Stimulated activated CD8-positive, alpha-beta memory T cell treated with anti-CD3 and anti-CD28 coated beads, Interleukin-4, amount 100 ng/mL, for 24 hours (primary cell): ENCODE results near the gene KL.

Experiments
- DNase-seq: peaks from one replicate; pipeline ENCODE4 v3.0.0-alpha.2; 2020; ENCODE audit warnings: low read depth

Gene KL

DNA sequence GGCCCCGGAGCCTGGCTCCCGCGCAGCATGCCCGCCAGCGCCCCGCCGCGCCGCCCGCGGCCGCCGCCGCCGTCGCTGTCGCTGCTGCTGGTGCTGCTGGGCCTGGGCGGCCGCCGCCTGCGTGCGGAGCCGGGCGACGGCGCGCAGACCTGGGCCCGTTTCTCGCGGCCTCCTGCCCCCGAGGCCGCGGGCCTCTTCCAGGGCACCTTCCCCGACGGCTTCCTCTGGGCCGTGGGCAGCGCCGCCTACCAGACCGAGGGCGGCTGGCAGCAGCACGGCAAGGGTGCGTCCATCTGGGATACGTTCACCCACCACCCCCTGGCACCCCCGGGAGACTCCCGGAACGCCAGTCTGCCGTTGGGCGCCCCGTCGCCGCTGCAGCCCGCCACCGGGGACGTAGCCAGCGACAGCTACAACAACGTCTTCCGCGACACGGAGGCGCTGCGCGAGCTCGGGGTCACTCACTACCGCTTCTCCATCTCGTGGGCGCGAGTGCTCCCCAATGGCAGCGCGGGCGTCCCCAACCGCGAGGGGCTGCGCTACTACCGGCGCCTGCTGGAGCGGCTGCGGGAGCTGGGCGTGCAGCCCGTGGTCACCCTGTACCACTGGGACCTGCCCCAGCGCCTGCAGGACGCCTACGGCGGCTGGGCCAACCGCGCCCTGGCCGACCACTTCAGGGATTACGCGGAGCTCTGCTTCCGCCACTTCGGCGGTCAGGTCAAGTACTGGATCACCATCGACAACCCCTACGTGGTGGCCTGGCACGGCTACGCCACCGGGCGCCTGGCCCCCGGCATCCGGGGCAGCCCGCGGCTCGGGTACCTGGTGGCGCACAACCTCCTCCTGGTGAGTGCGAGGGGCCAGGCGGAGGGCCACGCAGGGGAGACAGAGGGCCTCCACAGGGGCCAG lies at the start of gene KL:
KL (plus strand) TSS at position 10 of the 909 bp plus-strand sequence; CDS start at position 28, 18 bp downstream.
- no peak for DNase-seq

DNA sequence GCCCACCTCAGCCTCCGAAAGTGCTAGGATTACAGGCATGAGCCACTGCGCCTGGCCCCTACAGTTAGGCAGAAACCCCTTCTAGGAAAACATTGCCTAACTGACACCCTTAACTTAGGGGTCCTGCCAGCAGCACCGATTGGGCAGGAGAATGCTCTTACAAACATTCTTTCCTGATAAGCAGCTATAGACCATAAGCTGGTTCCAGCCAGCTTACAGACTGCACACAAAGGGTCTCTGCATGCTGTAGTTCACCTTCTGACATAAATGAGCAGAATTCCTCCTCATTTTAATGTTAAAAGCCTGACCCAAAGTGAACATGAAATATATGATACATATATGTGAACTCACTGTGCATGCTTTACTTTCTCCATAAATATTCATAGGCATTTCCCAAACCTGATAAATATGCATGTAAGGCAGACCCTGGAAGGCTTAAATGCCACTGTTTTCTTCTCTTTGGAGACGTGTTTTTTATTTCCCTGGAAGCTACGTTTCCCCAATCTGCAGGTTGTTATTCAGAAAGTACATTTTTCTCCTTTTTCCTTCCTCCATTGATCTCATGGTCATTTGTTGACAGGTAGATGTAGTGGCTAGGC lies 48.5 kb upstream of the KL start:
- no peak for DNase-seq

- DNase-seq: no peak
Measured at GRCh38 chr13:32968316-32968715, 47.9 kb upstream of the KL start.

GRCh38 chr13:32968793-32969192 lies 47.4 kb upstream of the KL start:
- DNase-seq: no peak

DNA sequence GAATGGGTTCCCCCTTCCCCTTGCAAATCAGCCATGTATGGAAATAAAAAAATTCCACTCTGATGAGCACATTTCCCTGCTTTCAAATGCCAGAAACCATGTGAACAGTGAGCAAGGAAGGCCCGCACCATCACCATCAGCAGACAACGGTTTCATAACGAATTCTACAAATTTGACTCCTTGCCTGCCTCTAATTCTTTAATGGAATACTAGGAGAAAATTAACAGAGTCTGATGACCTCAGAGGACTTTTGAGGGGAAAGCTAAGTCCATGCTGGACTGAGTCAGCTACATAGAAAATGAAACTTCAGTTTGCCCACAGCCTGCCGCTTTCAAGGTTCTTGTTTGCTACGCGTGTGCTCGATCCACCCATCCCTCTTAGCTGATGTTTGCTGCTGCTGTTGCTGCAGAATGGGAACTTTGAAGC lies 46.7 kb upstream of the KL start:
- DNase-seq: no peak

DNA sequence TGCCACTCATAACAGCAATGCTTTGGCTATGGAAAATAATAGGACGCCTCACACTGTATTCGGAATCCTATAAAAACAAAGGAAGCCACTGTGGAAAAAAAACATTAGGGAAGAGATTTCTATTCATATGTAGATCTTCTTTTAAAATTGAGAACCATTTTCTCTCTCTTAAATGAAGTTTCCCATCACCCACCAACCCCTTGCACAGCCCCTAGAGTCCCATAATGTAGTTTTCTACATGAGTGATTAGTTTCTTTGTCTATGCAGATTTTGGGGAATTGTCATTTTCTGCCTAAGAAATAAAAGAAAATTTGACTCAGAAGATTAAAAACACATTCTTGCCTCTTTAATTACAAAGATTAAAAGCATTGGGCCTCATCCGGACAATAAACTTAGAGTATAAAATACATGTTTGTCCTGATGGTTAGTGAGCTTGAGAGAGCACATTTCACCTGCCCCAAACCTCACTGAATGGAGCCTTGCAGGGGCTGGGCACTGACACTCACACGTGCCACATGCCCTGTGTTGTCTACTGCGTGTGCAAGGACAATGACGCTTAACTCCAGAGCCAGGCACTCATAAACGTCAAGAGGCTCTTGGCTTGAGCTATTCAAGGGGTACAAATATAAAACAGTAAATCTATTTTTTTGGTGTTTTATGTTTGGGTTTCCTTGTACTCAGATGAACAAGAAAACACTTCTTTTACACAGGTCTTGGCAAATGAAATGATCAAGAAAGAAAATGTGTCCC lies 40.0 kb upstream of the KL start:
- no peak for DNase-seq

DNA sequence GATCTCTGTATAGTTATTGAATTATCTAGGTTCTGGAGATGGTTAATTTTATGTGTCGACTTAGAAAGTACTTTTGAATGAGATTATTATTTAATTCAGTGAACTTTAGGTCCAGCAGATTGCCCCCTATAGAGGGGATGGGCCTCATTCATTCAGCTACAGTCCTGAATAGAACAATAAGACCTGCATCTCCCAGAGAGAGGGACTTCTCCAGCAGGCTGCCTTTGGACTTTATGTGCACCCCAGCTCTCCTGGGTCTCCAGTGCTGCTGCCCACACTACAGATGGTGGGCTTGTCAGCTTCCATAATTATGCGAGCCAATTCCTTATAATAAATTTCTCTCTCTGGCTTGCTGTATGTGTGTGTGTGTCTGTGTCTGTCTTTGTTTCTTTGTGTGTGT lies 39.3 kb upstream of the KL start:
- no peak for DNase-seq

DNA sequence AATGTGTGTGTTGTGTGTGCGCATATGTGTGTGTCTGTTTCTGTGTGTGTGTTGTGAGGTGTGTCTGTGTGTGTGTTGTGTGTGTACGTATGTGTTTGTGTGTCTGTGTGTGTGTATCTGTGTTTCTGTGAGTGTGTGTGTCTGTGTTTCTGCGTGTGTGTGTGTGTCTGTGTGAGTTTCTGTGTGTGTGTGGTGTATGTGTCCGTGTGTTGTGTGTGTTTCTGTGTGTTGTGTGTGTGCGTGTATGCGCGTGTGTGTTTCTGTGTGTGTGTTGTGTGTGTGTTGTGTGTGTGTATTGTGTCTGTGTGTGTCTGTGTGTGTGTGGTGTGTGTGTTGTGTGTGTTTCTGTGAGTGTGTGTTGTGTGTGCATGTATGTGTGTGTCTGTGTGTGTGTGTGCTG lies 38.9 kb upstream of the KL start:
- no peak for DNase-seq

- no peak for DNase-seq
Measured at GRCh38 chr13:32978278-32978677, 37.9 kb upstream of the KL start.

DNA sequence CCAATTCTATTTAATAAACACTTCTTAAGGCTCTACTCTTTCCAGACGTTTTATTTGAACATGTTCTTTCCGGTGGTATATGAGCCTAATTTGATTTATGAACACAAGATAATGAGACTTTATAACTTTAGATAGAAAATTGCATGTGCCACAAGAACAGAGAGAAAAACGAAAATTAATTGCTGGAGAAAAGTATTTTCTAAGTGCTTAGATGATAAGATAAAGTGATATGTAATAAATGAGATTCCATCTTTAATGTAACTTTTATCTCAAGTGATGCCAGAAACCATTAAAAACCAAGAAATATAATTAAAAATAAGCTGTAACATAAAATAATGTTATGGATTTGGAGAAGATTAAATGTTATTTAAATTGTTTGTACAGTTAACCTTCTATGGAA lies 33.2 kb upstream of the KL start:
- DNase-seq: no peak

GRCh38 chr13:32984857-32985626 lies 31.2 kb upstream of the KL start:
- DNase-seq: no peak

GRCh38 chr13:32986552-32986951 lies 29.7 kb upstream of the KL start:
- DNase-seq: no peak

GRCh38 chr13:32987462-32987861 lies 28.8 kb upstream of the KL start:
- DNase-seq: no peak

DNA sequence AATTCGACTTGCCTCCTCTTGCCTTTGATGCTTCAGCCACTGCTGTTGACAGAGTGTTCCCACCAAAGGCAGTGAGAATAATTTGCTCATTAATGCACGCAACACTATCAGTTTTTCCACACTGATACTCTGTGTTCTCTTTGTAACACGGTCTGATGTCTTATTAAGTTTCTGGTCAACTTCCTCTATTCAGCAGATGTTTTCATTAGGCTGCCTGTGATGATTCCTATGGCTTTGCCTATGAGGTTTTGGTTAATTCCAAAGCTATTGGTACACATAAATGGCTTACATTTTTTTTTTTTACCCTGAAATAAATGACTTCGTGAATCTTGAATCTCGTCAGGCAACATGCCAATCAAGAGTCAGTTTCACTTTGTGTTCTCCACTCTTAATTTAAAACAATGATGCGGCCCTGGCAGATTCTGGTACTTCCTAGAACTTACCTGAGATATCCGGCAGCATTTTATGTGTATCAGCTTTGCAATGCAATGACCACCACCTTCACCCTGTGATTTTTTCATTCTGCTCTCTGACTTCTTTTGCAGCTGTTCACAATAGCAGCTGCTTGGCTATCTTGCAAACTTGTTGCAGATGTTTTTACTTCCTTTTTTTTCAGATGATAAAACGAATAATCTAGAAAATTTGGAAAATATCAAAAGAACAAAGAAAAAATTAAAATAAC lies 27.5 kb upstream of the KL start:
- DNase-seq: no peak

DNA sequence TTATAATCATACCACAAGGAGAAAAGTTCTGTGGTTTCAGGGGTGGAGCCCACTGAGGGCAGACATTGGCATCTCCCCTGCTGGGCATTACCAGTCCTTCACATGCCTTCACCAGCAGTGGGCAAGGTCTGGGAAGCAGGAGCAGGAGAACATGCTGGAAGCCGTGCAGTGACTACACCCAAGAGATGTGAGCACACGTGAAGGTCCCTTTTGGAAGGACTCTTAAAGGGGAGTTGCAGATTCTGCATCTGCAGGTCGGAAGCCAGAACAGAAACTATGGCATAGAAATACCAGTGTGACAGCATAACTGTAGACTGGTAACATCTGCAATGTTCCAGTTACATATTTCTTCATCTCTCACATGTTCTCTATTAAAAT lies 26.9 kb upstream of the KL start:
- DNase-seq: no peak

GRCh38 chr13:32989942-32990341 lies 26.3 kb upstream of the KL start:
- DNase-seq: no peak

DNA sequence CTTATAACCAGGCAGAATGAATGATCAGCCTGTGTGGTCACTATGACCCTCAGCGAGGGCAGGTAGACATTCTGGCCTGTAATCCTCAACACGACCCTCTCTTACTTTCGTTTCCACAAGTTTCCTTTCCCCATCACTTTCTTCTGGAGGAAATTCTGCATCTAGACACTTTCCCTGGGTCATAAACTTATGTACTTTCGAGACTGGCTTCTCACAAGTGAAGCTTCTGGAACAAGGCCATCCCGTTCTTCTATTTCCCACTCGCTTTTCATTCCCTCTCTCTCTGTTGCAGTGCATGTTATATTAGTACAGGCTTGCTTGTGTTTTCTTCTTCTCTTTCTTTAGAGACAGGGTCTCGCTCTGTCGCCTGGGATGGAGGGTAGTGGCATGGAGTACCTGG lies 23.1 kb upstream of the KL start:
- no peak for DNase-seq

DNA sequence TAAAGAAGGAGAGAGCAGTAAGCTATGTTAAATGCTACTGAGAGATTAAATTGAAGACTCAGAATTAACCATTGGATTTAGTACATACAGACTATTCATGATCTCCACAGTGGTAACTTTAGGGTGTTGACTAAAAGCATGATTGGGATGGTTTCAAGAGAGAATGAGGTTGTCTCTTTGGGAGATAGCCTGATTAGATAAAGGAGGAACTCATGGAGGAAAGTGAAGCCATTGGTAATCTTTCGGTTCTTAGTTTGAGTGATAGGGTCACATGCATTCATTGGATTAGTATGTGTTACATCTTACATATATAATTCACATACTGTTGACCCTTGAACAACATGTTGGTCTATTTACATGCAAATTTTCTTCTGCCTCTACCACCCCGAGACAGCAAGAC lies 18.8 kb upstream of the KL start:
- DNase-seq: no peak

DNA sequence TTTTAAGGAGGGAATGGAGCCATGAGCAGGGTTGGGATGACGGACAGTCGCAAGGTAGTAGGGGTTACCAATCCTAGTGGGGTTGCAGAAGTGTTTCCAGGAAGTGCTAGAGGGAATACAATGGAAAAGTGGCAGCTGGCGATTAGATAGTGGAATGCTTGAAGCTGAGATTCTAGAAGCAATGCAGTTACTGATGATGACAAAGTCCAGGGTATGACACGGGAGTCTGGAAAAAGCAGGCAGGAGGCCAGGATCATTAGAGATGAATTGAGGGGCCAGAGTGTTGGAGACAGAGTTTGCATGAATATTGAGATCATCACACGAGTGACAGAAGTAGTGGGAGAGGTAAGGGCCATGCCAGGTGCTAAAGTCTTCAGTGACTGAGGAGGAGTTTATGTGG lies 17.3 kb upstream of the KL start:
- DNase-seq: no peak

DNA sequence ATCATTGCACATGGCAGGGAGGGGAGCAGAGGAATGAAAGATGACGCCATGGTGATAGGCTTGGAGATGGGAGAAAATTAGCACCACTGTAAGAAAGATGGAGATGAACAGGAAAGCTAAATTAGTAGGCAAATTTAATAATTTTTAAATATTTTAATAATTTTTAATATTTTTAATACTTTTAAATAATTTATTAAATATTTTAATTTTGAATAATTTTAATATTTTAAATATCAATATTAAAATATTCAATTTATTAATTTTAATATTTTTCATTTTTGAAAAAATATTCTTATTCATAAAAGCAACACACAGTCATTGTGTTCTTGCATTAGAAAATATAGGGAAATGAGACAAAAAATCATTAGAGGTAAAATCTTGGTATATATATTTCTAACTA lies 15.9 kb upstream of the KL start:
- DNase-seq: no peak

- DNase-seq: no peak
Measured at GRCh38 chr13:33003458-33004019, 12.7 kb upstream of the KL start.
